NCI-H2107 treated with DMSO at 0.1 percent for 48 hours (cell line): ENCODE data around the gene TTC34.

Source experiments
- DNase-seq: peaks from one replicate; lab custom pipeline; 2025; ENCODE audit not compliant: unreplicated experiment; lab: John Stamatoyannopoulos, UW

Gene TTC34, protein sequence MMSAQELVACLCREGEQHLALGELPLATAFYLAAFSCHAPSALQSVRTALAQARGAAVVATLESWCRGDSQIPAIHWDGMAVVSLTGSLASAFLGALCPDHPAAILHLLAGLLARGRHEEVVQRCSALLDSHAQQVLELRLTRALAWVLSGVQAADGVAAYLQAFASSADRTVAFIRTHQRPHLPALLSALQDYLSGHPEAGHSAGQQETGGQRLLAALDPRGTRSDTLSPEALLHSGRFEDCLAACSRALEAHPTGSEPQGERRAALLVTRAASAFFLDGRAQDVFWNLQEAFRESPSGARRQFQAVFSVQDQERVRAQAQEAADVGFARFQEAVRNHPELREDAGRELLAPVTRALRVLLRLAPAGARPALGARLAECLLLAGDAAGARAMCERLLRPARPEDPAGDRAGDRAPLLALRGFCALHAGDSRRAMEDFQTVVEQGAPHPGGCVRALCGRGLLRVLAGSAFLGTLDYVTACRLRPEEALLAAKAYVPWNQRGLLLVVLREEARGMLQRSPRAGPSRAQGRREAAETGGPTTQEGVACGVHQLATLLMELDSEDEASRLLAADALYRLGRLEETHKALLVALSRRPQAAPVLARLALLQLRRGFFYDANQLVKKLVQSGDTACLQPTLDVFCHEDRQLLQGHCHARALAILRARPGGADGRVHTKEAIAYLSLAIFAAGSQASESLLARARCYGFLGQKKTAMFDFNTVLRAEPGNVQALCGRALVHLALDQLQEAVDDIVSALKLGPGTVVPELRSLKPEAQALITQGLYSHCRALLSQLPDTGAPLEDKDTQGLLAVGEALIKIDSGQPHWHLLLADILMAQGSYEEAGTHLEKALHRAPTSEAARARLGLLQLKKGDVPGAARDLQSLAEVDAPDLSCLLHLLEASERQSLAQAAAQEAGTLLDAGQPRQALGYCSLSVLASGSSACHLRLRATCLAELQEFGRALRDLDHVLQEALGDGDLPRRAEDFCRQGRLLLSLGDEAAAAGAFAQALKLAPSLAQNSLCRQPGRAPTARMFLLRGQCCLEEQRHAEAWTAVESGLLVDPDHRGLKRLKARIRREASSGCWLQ

GRCh38 chr1:2801535-2802291 lies at the start of gene TTC34:
Gene TTC34, minus strand, starts transcription at chr1:2801693. Its CDS starts 866 bp downstream, at chr1:2800827.
- DNase-seq, result no peak

GRCh38 chr1:2850502-2850901 lies 49.0 kb upstream of the TTC34 start:
- no peak for DNase-seq

- DNase-seq, result no peak
Measured at GRCh38 chr1:2848006-2848670, 46.6 kb upstream of the TTC34 start.

GRCh38 chr1:2847086-2847985 lies 45.8 kb upstream of the TTC34 start:
- no peak for DNase-seq

DNA sequence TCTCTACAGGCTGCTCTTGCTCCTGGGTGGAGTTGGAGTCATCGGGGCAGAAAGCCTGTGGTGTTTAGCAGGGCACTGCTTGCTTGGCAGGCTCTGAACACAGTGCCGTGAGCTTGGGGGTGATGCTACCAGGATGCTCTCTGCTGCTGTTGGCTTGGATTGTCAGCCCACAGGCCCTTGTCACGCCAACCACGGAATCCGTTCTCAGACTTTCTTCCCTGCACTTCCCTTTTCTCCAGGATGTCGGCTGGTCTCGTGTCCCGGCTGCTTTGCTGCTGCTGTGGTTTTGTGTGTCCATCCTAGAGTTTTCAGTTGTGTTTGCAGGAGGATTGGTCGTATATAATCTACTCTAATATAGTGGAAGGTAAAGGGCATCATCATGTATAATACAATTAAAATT lies 44.4 kb upstream of the TTC34 start:
- DNase-seq, result no peak

DNA sequence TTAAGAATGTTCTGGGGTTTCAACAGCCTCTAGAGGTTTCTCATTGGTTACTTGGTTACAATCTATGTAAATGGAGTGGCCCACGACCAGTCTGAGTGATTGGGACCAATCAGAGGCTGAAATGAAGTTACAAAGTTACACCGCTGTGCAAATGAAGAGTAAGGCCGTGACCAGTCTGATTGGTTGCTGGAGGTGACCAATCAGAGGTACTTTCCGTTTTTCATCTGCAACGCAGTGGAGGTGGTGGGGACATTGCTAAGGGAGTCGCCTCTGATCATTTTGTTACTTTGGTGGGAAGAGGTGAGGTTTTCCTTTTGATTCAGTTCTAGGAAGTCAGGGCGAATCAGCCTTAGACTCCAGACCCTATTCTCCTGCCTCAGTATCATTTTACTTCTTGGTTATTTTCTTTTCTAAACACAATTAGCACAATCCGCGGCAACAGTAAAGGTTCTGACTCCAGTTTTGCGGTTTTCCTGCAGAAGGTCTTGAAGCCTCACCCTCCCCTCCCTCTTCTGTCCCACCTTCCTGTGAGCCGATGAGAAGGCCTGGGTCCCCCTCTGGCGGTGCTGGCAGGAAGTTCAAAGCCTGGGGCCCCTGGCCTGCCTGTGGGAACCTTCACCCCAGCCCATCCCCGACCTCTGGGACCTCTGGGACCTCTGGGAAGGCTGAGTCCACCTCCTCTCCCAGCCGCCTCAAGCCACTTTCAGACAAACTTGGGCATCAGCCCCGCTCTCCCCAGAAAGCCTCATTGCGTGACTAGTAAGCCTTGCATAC lies 38.7 kb upstream of the TTC34 start:
- DNase-seq, result no peak

DNA sequence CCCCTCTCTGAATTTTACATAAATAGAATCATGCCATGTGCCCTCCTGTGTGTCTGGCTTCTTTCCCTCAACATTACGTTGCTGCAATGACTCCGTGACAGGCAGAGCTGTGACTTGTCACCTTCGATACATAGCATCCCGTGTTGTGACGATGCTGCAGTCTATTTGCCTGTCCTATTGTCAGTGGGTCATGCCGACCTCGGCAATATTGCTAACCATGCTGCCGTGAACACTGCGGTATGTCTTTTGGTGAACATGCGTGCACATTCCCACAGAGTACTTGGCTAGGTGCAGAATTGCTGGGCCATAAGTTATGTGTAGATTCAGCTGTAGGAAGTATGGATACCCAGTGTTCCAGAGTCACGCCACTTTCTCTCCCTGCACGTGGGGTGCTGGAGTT lies 36.3 kb upstream of the TTC34 start:
- no peak for DNase-seq

DNA sequence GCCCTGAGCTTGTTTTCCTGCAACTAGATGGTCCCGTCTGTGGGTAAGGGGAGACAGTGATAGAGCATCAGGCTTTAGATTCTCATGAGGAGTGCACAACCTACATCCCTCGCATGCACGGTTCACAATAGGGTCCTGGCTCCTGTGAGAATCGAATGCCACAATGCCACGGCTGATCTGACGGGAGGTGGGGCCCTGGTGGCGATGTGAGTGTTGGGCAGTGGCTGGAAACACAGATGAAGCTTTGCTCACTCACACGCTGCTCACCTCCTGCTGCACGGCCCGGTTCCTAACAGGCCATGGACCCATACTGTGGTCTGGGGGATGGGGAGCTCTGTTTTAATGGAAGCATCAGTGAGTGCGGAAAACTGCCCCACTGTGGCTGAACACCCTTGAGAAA lies 35.8 kb upstream of the TTC34 start:
- no peak for DNase-seq

GRCh38 chr1:2836333-2836970 lies 35.0 kb upstream of the TTC34 start:
- DNase-seq, result no peak

DNA sequence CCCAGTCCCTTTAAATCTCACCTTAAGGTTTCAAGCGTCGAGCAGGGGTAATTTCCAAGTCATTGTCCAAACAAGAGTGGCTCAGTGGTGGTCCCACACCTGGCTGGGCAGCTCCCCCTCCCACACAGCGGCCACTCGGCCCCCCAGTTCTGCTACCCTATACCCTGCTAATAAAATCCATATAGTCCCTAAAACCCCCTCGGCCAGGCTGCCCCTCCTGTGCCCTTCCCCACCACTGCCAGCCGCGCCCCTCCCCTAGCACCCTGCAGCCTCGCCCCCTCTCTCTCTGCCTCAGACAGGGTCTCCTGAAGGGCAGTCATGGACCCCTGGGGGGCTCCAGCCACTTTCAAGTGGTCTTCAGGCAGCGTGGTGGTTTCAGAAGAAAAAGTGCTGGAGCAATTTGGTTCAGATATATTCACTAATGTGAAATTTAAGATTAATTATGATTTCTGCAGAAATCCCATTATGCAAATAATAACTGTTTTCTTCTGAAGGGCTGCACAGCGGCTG lies 34.2 kb upstream of the TTC34 start:
- DNase-seq, result no peak

DNA sequence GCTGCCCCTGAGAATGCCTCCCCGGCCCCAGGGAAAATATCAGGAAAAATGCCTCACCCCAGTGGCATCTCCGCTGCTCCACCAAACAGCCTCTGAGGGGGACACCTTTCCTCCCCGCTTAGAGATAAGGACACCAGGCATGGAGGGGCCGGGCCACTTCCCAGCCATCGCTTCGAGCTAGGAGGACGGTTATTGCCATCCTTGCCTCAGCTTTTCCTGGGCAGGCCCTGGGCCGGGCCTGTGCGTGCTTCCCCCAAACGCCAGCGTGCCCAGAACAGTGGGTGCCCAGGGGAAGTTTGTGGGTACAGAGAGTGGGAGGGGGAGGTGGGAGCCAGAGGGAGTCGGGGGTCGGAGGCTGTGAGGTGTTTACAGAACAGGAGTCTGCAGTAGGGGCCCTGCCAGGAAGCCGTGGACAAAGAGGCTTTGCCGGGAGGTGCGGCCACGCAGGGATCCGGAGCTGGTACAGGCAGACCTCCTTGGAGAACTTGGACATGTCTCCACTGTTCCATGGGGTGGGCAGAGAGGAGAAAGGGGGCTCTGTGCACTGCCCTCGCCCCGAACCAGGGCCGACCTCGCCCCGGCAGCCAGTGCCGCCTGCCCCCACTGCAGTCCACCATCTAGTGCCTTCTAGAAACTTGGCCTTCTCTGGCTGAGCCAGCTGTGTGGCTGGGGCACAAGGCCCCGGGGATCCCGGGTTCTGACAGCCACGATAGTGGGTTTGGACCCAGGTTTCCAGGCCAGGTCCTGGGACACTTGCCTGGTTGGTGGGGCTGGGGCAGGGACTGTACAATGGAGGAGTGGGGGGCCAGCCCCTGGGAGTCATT lies 33.5 kb upstream of the TTC34 start:
- DNase-seq, result no peak

DNA sequence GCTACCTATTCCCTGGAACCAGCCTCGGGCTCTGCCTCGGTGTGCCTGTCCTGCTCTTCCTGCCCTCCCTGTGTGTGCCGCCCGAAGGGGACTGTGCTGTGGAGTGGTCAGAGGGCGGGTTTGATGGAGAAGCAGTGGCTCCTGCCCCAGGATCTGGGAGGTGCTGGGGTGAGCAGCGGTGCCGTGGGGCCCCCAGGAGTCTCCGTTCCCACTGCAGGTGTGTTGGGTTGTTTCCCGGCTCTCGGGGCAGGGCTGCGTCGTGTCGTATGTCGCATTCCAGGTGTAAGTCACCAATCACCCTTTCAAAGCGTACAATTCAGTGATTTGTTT lies 32.6 kb upstream of the TTC34 start:
- no peak for DNase-seq

DNA sequence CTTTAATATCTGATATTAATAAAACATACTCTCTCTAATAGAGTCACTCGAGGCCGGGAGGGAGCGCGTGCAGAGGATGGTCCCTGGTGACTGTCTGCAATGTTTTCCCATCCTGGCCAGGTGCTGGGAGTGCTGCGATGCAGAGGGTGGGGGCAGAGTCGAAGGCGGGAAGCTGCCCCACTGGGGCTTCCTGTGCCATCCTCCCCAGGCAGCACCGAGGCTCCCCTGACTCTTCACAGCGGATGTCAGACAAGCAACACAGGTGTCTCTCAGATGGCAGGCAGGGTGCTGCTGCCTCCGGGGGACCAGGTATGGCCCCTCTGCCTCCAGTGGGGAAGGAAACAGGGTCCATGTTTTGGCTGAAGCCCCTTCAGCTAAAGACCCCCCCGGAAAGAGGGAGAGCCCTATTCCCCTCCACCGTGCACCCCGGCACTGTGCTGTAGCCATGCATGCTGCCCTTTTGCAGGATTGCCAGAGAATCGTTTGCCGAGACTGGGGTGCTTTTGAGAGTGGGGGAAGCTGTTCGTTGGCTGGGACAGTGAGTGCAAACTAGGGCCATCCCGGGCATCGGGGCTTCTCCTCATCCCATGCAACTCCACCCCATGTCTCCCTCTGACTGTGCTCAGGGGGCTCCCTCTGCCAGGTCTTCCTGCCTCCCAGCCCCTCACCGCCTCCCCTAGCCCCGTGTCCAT lies 32.1 kb upstream of the TTC34 start:
- no peak for DNase-seq

DNA sequence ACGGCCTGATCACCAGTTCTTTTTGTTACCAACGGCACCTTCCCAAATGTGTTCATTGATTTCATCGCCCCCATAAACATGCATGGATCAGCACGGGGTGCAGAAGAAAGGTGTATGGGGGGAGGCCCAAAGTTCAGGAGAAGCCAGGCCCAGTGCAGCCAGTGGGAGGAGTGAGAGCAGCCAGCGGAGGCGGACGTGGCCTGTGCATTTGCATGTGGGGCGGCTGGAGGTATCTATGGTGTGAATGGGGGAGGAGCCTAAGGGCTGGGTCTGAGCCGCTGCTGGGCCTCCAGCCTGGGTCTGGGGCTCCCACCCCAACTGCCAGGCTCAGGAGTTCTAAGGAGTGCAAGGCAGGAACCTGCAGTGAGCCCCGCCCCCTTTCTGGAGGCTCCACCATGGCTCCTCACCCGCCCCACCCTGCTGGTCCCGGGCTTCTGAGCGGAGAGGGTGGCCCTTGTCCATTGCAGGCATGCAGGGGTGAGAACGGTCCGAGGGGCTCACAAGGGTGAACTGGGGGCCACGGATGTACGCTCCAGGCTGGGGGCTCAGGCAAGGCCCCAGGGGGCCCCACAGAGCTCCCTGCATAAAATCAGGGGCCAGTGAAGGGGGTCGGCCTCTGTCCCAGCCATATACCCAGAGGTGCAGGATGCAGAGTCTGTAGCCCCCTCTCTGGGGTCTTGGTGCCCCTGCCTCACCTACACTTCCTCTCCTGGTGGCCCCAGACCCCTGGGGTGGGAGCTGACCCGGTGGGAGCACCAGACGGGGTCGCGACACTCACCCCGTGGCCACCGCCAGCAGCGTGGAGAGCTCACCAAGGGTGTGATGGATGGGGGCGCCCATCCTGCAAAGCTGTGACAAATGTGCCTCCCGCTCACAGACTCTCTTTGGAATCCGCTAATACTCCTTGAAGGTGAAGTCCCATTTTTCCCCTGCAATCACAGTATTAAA lies 31.3 kb upstream of the TTC34 start:
- DNase-seq, result no peak

DNA sequence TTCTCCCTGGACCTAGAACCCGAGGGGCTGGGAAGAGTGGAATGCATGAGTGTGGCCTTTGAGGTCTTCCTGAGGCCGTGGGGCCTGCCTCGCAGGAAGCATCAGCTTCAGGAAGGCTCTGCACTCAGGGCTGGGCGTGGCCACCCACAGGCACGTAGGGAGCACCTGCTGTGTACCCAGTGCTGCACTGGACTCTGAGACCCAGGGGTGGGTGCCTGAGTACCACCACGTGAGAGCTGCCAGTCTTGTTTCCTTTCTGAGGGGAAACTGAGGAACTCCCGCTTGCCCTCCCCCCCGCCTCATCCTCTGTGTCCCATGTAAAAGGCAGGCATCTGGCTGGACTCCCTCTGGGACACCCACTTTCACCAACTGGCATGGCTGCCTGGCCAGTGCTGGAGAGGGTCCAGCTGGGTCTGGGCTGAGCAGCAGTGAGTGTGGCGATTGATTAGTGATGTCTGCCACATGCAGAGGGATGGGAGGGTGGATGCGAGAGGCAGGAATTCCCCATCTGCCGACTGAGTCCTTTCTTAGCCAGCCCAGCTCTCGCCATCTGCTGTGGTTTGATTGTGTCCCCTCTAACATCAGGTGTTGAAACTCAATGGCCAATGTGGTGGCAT lies 30.2 kb upstream of the TTC34 start:
- DNase-seq, result no peak
